Measurements from ENCODE around the gene PVALEF. TPM values are rescaled to one million over a fixed set of nuclear protein-coding genes. Genes with fewer than 3 reads are reported as not detected.

Gene PVALEF
- total and polyA plus RNA-seq, 2 donors (not counting 3 experiments of a cell fraction or from before 2014, with no cell fraction given): not detected

- Histone ChIP-seq H3K9me1 (replicated peaks; ENCODE audit: control insufficient read depth, extremely low read depth, insufficient read depth, low read length) (no peaks in the 10 kb centered on the region), H3K4me3 (replicated peaks in 1 of 3; ENCODE audit: insufficient read depth in 1 of 3, low read depth in 1 of 3, low read length in 3 of 3) (no peak overlapping the region), H3K4me1 (ENCODE audit: control insufficient read depth, extremely low read depth, insufficient read depth, low read length) (no peaks in the 10 kb centered on the region), H3K79me2 (ENCODE audit: control insufficient read depth, insufficient read depth, low read length) (no peaks in the 10 kb centered on the region), H3K27ac (ENCODE audit: insufficient read depth, low read depth, low read length) (no peak overlapping the region), H3K4me2 (ENCODE audit: insufficient read depth, low read length) (no peak overlapping the region), H3K9me3 (replicated peaks; ENCODE audit: control insufficient read depth, insufficient read depth, low read length) (no peaks in the 10 kb centered on the region), H3K36me3 (ENCODE audit: control insufficient read depth in 2 of 2, extremely low read depth in 1 of 2, insufficient read depth in 2 of 2, low read length in 2 of 2) (peaks cover 0 to 7% of the 10 kb centered on the region in 2 experiments), H3K9ac (replicated peaks; ENCODE audit: extremely low read depth, insufficient read depth, low read length) (no peak overlapping the region), H2AFZ (ENCODE audit: low read depth, low read length) (no peak overlapping the region), H4K20me1 (replicated peaks; ENCODE audit: control insufficient read depth, extremely low read depth, insufficient read depth, low read length) (no peaks in the 10 kb centered on the region), H3K27me3 (ENCODE audit: control insufficient read depth in 2 of 2, insufficient read depth in 2 of 2, low read length in 2 of 2) (no peaks in the 10 kb centered on the region)
- dilution Hi-C loops (cut with MboI; ENCODE audit: extremely low pct_ligation_motif_present, low sequenced_read_pairs): no loop called here
- no TSS peak for BruUV-seq (replicated peaks)
- ChIA-PET POLR2A (no interaction called here), CTCF (no interaction called here)
- intact Hi-C loops (cut with micrococcal nuclease): no loop called here
- FAIRE-seq: no peak
- DNase-seq (ENCODE audit: low read depth, low spot score): no peak
- TF ChIP-seq MYC (IDR thresholded peaks at IDR 0.05; ENCODE audit: low read depth, low read length) (no peak), CTCF (IDR thresholded peaks at IDR 0.05; ENCODE audit: extremely low read depth in 1 of 2, insufficient read depth in 1 of 2, low read depth in 1 of 2, low read length in 2 of 2) (no peak), POLR2AphosphoS5 (IDR thresholded peaks at IDR 0.05; ENCODE audit: insufficient read depth, low read depth, low read length) (no peak), GATA2 (IDR thresholded peaks at IDR 0.05; ENCODE audit: insufficient read depth, insufficient read length, low read depth, low read length) (no peak), POLR2A (IDR thresholded peaks at IDR 0.05; ENCODE audit: low read depth, low read length) (no peak), MAX (IDR thresholded peaks at IDR 0.05; ENCODE audit: insufficient read depth, insufficient read length) (no peak), EZH2 (IDR thresholded peaks at IDR 0.05; ENCODE audit: borderline replicate concordance, low read depth, low read length, severe bottlenecking) (no peak), FOS (IDR thresholded peaks at IDR 0.05; ENCODE audit: borderline replicate concordance, insufficient read depth, low read length) (no peak), JUN (IDR thresholded peaks at IDR 0.05; ENCODE audit: borderline replicate concordance, insufficient read depth, insufficient read length, low read depth) (no peak)
These were observed 28.3 kb downstream of the PVALEF start for GRCh38 chr17:81193470-81194224.
